Left renal cortex interstitium (tissue), 4 donors: ENCODE measurements around the gene DENND5B. TPM values are rescaled to one million over a fixed set of nuclear protein-coding genes. Genes with fewer than 3 reads are reported as not detected.
"Not testable (repeated sequence)": the region's sequence is repeated elsewhere in the genome, so short reads cannot be mapped to it uniquely, and the experiment has no call there.

Experiments
- DNase-seq, 4 donors: peaks; one replicate each; pipeline ENCODE4 v3.0.0-alpha.2; 2013; ENCODE audit warnings: low read depth in 4 of 4, low spot score in 2 of 4, missing footprints in 1 of 4
- polyA plus RNA-seq, 4 donors: library from polyadenylated mRNA; unstranded; fragments of 120-200 nt; gene quantifications; one replicate each; pipeline ENCODE4 v1.2.1, GENCODE V29; 2013; ENCODE audit not compliant: insufficient read length in 4 of 4

Gene DENND5B
- polyA plus RNA-seq, 4 donors: 27.0 to 31.2 (median 27.4) TPM

DNA sequence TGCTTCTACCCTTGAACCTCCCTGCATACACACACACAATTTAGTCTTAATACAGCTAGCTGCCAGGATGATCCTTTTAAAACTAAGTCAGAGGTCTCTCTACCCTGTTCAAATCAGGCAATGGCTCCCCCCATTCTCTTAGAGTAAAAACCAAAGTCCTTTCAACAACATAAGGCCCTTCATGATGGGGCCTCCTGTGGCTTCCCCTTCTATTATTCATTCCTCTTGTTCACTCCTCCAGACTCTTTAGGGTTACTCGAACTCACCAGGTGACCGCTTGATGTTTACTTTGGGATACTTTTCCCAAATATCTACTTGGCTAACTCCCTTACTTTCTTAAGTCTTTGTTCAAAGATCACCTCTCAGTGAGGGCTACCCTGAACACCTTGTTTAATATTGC lies 30.4 kb downstream of the DENND5B start:
- no peak for DNase-seq

- DNase-seq: no peak
Measured at GRCh38 chr12:31558521-31558920, 32.4 kb downstream of the DENND5B start.

DNA sequence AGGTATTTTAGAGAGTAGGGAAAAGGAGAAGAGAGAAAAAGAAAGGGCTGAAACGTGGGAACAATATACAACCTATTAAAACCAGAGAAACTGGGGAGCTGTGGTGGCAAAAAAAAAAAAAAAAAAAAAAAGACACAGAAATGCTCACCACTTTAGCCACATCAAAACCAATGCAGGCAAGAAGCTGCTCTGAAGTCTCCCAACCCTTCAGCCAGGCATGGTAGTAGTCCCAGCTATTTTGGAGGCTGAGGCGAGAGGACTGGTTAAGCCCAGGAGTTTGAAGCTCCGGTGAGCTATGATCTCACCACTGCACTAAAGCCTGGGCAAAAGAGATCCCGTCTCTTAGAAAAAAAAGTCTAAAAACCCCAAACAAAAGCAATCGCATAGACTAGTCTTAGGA lies 33.2 kb downstream of the DENND5B start:
- no peak for DNase-seq

GRCh38 chr12:31555466-31555865 lies 35.5 kb downstream of the DENND5B start:
- DNase-seq: not testable (repeated sequence)

GRCh38 chr12:31550590-31550989 lies 40.3 kb downstream of the DENND5B start:
- not testable (repeated sequence) for DNase-seq

GRCh38 chr12:31536672-31537071 lies 54.3 kb downstream of the DENND5B start:
- no peak for DNase-seq

- no peak for DNase-seq
Measured at GRCh38 chr12:31533470-31533869, 57.5 kb downstream of the DENND5B start.

- DNase-seq: no peak
Measured at GRCh38 chr12:31531893-31532292, 59.0 kb downstream of the DENND5B start.

- no peak for DNase-seq
Measured at GRCh38 chr12:31528095-31528494, 62.8 kb downstream of the DENND5B start.

DNA sequence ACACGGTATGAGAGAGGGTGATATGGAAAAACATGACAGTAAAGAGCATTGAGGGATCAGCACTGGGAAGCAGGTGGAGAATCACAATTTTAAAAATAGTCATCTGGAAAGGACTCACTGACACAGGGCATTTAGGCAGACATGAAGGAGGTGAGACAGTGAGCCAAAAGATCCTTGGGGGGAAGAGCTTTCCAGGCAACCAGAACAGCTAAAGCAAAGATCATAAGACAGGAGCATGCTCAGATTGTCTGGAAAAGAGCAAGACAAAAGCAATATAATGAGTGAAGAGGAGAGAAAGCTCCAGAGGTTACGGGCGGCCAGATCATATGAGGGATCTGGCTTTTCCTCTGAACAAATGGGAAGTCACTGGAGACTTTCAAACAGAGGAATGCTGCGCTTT lies 63.9 kb downstream of the DENND5B start:
- no peak for DNase-seq

GRCh38 chr12:31526158-31526546 lies 64.8 kb downstream of the DENND5B start:
- peak in 1 of 4 donors; percentile 52 for DNase-seq

DNA sequence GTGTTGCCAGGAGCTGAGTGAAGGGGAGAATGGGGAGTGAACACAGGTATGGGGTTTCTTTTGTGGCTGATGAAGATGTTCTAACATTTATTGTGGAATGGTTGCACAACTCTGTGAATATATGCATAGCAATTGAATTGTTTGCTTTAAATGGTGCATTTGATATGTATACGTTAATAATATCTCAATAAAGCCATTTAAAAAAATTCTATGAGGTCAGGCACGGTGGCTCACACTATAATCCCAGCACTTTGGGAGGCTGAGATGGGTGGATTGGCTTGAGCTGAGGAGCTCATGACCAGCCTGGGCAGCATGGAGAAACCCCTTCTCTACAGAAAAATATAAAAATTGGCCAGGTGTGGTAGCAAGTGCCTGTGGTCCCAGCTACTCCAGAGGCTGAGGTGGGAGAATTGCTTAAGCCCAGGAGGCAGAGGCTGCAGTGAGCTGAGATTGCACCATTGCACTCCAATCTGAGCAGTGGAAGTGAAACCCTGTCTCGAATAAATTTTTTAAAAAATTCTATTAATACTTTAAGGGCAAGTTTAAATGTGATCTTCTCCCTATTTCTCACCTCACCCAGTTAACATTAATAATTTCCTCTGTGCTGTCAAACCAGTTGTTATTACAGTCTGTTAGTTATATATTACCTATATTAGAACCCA lies 65.3 kb downstream of the DENND5B start:
- DNase-seq: no peak

- DNase-seq: no peak
Measured at GRCh38 chr12:31524791-31525495, 66.0 kb downstream of the DENND5B start.

DNA sequence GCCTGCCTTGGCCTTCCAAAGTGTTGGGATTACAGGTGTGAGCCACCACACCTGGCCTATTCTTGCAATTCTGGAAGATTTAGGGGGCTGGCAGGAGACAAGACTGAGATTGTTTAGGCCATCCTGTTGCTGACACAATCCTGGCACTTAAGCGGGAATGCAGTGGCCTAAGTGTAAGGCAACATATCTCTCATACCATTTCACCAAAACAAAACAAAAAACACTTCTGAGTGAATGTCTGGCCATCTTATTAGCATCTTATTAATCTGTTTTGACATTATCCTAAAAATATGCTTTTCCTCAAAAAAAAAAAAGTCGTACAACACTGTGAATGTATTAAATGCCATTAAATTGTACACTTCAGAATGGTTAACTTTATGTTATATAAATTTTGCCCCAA lies 67.6 kb downstream of the DENND5B start:
- DNase-seq: no peak

- no peak for DNase-seq
Measured at GRCh38 chr12:31522607-31523006, 68.3 kb downstream of the DENND5B start.

DNA sequence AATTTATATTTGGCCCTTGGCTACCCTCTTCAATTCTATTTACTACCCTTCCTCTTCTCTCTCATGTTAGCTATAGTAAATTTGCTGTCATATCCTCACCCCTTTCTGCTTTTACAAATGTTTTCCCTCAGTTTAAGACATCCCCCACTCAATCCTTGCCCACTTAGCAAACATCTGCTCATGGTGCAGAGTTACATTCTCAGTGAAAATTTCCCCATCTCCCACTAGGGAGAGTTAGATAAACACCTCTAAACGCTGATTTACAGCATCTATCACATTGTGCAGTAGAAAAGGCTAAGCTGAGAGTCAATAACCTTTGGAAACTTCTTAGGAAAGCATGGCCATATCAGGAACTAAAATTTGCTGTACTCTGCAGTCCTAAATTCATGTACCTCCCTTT lies 69.0 kb downstream of the DENND5B start:
- DNase-seq: peak in 2 of 4 donors; percentile 53

DNA sequence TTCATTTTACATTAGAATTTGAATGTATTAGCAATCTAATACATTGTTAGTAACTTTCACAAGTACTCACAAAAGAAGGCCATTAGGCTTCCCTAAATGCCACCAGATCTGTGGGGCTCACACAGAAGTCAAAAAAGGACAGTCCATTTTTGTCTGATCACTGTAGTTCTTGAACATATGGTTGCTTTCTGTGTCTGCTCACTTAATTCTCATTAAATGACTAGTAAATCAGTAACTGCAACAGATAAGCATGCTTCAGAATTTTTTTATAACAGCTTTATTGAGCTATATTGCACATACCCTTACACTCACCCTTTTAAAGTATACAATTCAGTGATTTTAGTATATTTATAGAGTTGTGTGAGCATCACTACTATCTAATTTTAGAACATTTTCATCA lies 71.4 kb downstream of the DENND5B start:
- no peak for DNase-seq

DNA sequence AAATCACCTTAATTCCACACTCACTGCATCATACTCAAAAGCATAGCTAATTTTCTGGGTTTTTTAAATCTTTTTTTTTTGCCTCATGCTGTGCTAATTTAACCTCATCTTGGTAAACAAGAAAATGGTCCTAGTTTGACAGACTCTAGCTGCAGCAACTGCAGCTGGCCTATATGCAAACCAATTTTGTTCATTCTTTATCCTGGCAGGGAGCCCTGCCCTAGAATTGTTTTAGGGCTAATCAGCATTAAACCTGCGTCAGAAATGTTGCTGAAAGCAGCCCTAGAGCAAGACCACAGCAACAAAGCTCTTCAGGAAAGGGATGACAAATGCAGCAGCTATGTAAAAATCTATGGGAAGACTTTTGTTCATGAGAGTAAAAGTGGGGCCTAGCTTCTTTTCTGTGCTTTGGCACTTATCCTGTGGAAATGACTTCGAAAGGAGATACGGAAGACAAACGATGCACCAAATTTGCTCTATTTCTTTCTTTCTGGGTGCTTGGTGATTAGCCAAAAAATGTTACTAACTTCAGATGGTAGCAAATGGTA lies 72.2 kb downstream of the DENND5B start:
- no peak for DNase-seq

- no peak for DNase-seq
Measured at GRCh38 chr12:31517994-31518393, 72.9 kb downstream of the DENND5B start.

DNA sequence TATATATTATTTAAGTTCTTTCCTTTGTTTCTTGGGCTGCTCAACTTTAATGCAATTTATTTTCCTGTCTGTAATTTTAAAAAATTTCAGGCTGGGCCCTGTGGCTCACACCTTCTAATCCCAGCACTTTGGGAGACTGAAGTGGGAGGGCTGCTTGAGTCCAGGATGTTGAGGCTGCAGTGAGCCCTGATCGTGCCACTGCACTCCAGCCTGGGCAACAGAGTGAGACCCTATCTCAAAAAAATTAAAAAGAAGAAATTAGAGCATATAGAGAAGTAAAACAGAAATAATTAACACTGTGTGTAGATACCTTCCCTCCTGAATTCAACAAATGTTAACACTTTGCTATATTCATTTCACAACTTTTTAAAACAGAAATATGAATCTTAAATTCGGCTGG lies 74.2 kb downstream of the DENND5B start:
- DNase-seq: no peak

DNA sequence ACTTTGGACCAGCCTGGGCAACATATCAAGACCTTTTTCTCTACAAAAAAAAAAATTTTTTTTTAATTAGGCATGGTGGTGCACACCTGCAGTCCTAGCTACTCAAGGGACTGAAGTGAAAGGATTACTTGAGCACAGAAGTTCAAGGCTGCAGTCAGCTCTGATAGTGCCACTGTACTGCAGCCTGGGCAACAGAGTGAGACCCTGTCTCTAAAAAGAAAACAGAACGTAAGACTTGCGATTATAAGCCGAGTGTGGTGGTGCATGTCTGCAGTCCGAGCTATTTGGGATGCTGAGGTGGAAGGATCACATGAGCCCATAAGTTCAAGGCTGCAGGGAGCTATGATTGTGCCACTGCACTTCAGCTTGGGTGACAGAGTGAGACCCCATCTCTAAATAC lies 76.0 kb downstream of the DENND5B start:
- DNase-seq: no peak

GRCh38 chr12:31510034-31510433 lies 80.9 kb downstream of the DENND5B start:
- no peak for DNase-seq
